Endothelial cell of umbilical vein (primary cell): ENCODE results near the gene TOB1. TPM values are rescaled to one million over a fixed set of nuclear protein-coding genes. Genes with fewer than 3 reads are reported as not detected.

Experiments used
- BruUV-seq: library from RNA; stranded (reverse); fragments of 400-500 nt; replicated peaks from 2 replicates; lab custom pipeline; 2021; lab: Mats Ljungman, UMichigan
- CTCF ChIA-PET: fragments of 300-600, 350-600 bp; sonication (Branson Sonifier 250); formaldehyde crosslinking; loops from one replicate; lab custom pipeline; 2021; ENCODE audit warnings: antibody characterized with exemption, inconsistent platforms; lab: Charles Lee
- POLR2A ChIA-PET: fragments of 300-600, 350-600 bp; sonication (Branson Sonifier 250); formaldehyde crosslinking; loops from one replicate; lab custom pipeline; 2021; ENCODE audit warnings: antibody characterized with exemption, inconsistent platforms; lab: Charles Lee
- DNase-seq: peaks from one replicate; pipeline ENCODE4 v3.0.0-alpha.2; 2011; ENCODE audit warnings: low read depth, low spot score
- FAIRE-seq: peaks from 2 replicates; lab custom pipeline; 2011; peaks lifted over from hg19 to GRCh38; lab: Jason Lieb, UNC
- H2AFZ ChIP-seq: 2 replicates; pipeline ENCODE4 v1.6.0; 2012; ENCODE audit warnings: low read depth, low read length, control low read depth, inconsistent platforms
- H3K27ac ChIP-seq: 2 replicates; pipeline ENCODE4 v1.5.1; 2011; ENCODE audit warnings: low read depth, mild to moderate bottlenecking, control low read depth, low read length, moderate library complexity; ENCODE audit not compliant: insufficient read depth
- H3K27me3 ChIP-seq, 2 experiments: 2 replicates each; pipeline versions ENCODE4 v1.6.0 to v1.6.1; 2011; ENCODE audit warnings: low read length in 2 of 2, mixed read lengths in 1 of 2; ENCODE audit not compliant: control insufficient read depth in 2 of 2, insufficient read depth in 2 of 2
- H3K36me3 ChIP-seq, 2 experiments: 2 replicates in 1 of 2; 3 replicates in 1 of 2; pipeline ENCODE4 v1.5.1; 2011; ENCODE audit warnings: low read length in 2 of 2, mild to moderate bottlenecking in 1 of 2, moderate library complexity in 1 of 2; ENCODE audit not compliant: control insufficient read depth in 2 of 2, insufficient read depth in 2 of 2; ENCODE audit errors: extremely low read depth in 1 of 2
- H3K4me1 ChIP-seq: 3 replicates; pipeline ENCODE4 v1.5.1; 2011; ENCODE audit warnings: mild to moderate bottlenecking, low read length; ENCODE audit not compliant: control insufficient read depth, insufficient read depth; ENCODE audit errors: extremely low read depth
- H3K4me2 ChIP-seq: 2 replicates; pipeline ENCODE4 v1.6.1; 2011; ENCODE audit warnings: low read length, control low read depth, mixed read lengths; ENCODE audit not compliant: insufficient read depth
- H3K4me3 ChIP-seq, 3 experiments: fragments of 200-600 bp in 1 of 3; sonication (generic), shearing (Covaris generic) in 1 of 3; replicated peaks in 1 of 3; 2 replicates each; pipeline ENCODE4 v1.5.1; 2011 to 2016; ENCODE audit warnings: control low read depth in 3 of 3, low read length in 3 of 3, mild to moderate bottlenecking in 2 of 3, inconsistent platforms in 1 of 3, low read depth in 1 of 3, moderate library complexity in 1 of 3; ENCODE audit not compliant: insufficient read depth in 1 of 3
- H3K79me2 ChIP-seq: 2 replicates; pipeline ENCODE4 v1.6.0; 2012; ENCODE audit warnings: low read length, inconsistent platforms; ENCODE audit not compliant: control insufficient read depth, insufficient read depth
- H3K9ac ChIP-seq: replicated peaks from 2 replicates; pipeline ENCODE3; 2011; ENCODE audit warnings: low read length, control low read depth; ENCODE audit not compliant: insufficient read depth; ENCODE audit errors: extremely low read depth
- H3K9me1 ChIP-seq: replicated peaks from 3 replicates; pipeline ENCODE4 v1.6.0; 2011; ENCODE audit warnings: mild to moderate bottlenecking, low read length; ENCODE audit not compliant: control insufficient read depth, insufficient read depth; ENCODE audit errors: extremely low read depth
- H3K9me3 ChIP-seq: replicated peaks from 2 replicates; pipeline ENCODE4 v1.5.1; 2012; ENCODE audit warnings: low read length, inconsistent platforms; ENCODE audit not compliant: control insufficient read depth, insufficient read depth
- H4K20me1 ChIP-seq: replicated peaks from 2 replicates; pipeline ENCODE3; 2011; ENCODE audit warnings: mild to moderate bottlenecking, low read length; ENCODE audit not compliant: control insufficient read depth, insufficient read depth; ENCODE audit errors: extremely low read depth
- EZH2 ChIP-seq: IDR thresholded peaks from 2 replicates; pipeline ENCODE4 v1.6.1; 2012; ENCODE audit warnings: borderline replicate concordance, low read depth, mild to moderate bottlenecking, moderate library complexity, low read length, inconsistent platforms; ENCODE audit not compliant: severe bottlenecking
- FOS ChIP-seq: IDR thresholded peaks from 2 replicates; pipeline ENCODE4 v1.6.1; 2011; ENCODE audit warnings: mild to moderate bottlenecking, low read length, moderate library complexity, borderline replicate concordance; ENCODE audit not compliant: insufficient read depth
- GATA2 ChIP-seq: IDR thresholded peaks from 2 replicates; pipeline ENCODE4 v1.7.0; 2011; ENCODE audit warnings: low read depth, mild to moderate bottlenecking, moderate library complexity, mixed read lengths, low read length; ENCODE audit not compliant: insufficient read length, insufficient read depth
- JUN ChIP-seq: IDR thresholded peaks from 2 replicates; pipeline ENCODE4 v1.6.1; 2011; ENCODE audit warnings: borderline replicate concordance, low read depth; ENCODE audit not compliant: insufficient read length, insufficient read depth
- MYC ChIP-seq: IDR thresholded peaks from one replicate; pipeline ENCODE4 v1.6.1; 2011; ENCODE audit warnings: mild to moderate bottlenecking, low read depth, low read length
- POLR2A ChIP-seq: IDR thresholded peaks from 2 replicates; pipeline ENCODE4 v1.6.1; 2012; ENCODE audit warnings: low read depth, mild to moderate bottlenecking, control low read depth, low read length
- POLR2AphosphoS5 ChIP-seq: IDR thresholded peaks from 2 replicates; pipeline ENCODE4 v1.6.1; 2012; ENCODE audit warnings: low read depth, mild to moderate bottlenecking, control low read depth, low read length, moderate library complexity; ENCODE audit not compliant: insufficient read depth
- dilution Hi-C: fragments of 300-500 bp; cut with MboI; formaldehyde crosslinking; loops from one replicate; pipeline ENCODE4 v1.15.0; 2019; ENCODE audit warnings: low sequenced_read_pairs; ENCODE audit not compliant: extremely low pct_ligation_motif_present
- intact Hi-C: fragments of 100-400 bp; cut with micrococcal nuclease; formaldehyde crosslinking; loops from one replicate; pipeline ENCODE4 v1.10.0; 2022
- polyA plus RNA-seq, 4 experiments: library from polyadenylated mRNA; depleted of rRNA in 3 of 4; stranded (reverse) in 3 of 4; unstranded in 1 of 4; fragments of >200 nt; gene quantifications; 2 replicates each; pipeline versions ENCODE4 v1.2.1 to v1.2.3, GENCODE V29; 2011 to 2012; ENCODE audit warnings: missing spikeins in 1 of 4
- total RNA-seq: library from RNA; stranded (reverse); gene quantifications from 2 replicates; pipeline ENCODE4 v1.2.3, GENCODE V29; 2021
- TF ChIP-seq, protein P1 (sequence below): IDR thresholded peaks from 2 replicates; pipeline ENCODE4 v1.6.1; 2011; ENCODE audit not compliant: insufficient read depth, insufficient read length
- TF ChIP-seq, protein P2 (sequence below), 2 donors: IDR thresholded peaks; 1 replicate in 1 of 2; 2 replicates in 1 of 2; pipeline ENCODE4 v1.5.1; 2011; ENCODE audit warnings: low read length in 2 of 2, mild to moderate bottlenecking in 2 of 2, moderate library complexity in 2 of 2, control low read depth in 1 of 2, inconsistent platforms in 1 of 2, low read depth in 1 of 2; ENCODE audit not compliant: insufficient read depth in 1 of 2; ENCODE audit errors: extremely low read depth in 1 of 2

The TOB1 gene
- total and polyA plus RNA-seq, 2 donors (not counting 3 experiments of a cell fraction or from before 2014, with no cell fraction given): 3.3 to 12.9 TPM

DNA sequence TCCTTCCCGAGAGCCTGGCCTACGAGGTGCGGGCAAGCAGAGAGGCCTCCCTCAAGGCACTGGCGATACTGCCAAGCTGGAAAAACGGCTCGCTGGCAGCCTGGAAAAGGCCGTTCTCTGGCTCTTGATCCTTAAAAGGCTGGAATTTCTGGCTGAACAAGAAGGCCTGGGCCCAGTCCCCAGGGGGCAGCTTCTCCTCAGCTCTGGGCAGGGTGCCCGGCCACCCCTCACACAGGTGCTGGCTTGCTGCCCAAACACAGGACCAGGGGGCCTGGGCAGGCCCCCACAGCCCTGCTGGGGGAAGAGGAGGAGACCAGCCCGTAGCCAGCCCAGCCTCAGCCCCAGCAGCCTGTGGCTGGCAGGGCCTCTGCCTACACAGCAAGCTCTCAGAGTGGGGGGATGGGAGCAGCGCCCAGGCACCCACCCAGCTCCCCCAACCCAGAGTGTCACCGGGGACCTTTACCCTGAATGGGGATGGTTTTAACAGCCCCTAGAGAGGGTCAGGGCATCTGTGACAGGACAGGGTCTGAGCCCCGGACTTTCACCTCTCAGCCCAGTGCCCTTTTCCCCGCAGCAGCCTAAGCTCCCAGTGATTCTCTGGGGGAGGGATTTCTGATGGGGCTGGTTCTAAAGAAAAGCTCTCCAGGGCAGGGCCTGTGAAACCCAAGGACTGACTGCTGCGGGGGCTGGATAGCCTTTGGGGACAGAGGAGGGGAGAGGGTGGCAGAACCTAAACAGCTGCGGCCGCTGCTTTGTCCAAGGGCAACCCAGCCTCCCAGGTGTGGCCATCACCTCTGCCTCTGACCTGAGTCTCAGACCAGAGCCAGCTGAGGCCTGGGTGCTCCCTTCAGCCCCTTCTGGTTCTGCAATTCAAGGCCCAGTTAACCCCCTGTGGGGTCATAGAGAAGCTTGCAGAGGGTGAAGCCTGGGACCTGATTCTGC is 38.6 kb upstream of the TOB1 start:
- intact Hi-C loops: no loop called here
- no TSS peak for BruUV-seq

More for the DNA sequence above, 38.6 kb upstream of the TOB1 start:
- Histone ChIP-seq H3K9me3 (no peaks in the 10 kb centered on the region), H3K4me1 (no peaks in the 10 kb centered on the region), H4K20me1 (no peaks in the 10 kb centered on the region), H3K27me3 (peaks cover 2 to 5% of the 10 kb centered on the region in 2 experiments), H2AFZ (no peak overlapping the region), H3K4me3 (no peak overlapping the region), H3K36me3 (no peaks in the 10 kb centered on the region), H3K9ac (no peak overlapping the region), H3K79me2 (no peaks in the 10 kb centered on the region), H3K4me2 (no peak overlapping the region), H3K9me1 (no peaks in the 10 kb centered on the region), H3K27ac (no peak overlapping the region)
- DNase-seq: no peak
- TF ChIP-seq POLR2AphosphoS5 (no peak), JUN (no peak), FOS (no peak), MYC (no peak), GATA2 (no peak), POLR2A (no peak), EZH2 (no peak)
- TF ChIP-seq, protein P1, sequence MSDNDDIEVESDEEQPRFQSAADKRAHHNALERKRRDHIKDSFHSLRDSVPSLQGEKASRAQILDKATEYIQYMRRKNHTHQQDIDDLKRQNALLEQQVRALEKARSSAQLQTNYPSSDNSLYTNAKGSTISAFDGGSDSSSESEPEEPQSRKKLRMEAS: no peak
- TF ChIP-seq, protein P2, sequence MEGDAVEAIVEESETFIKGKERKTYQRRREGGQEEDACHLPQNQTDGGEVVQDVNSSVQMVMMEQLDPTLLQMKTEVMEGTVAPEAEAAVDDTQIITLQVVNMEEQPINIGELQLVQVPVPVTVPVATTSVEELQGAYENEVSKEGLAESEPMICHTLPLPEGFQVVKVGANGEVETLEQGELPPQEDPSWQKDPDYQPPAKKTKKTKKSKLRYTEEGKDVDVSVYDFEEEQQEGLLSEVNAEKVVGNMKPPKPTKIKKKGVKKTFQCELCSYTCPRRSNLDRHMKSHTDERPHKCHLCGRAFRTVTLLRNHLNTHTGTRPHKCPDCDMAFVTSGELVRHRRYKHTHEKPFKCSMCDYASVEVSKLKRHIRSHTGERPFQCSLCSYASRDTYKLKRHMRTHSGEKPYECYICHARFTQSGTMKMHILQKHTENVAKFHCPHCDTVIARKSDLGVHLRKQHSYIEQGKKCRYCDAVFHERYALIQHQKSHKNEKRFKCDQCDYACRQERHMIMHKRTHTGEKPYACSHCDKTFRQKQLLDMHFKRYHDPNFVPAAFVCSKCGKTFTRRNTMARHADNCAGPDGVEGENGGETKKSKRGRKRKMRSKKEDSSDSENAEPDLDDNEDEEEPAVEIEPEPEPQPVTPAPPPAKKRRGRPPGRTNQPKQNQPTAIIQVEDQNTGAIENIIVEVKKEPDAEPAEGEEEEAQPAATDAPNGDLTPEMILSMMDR (IDR thresholded peaks at IDR 0.05; ENCODE audit: extremely low read depth in 1 of 2, insufficient read depth in 1 of 2, low read depth in 1 of 2, low read length in 2 of 2): no peak
- FAIRE-seq: no peak
- POLR2A ChIA-PET: no interaction called here
- CTCF ChIA-PET: interaction anchor here (1.0 to 1.1 kb wide), 2 partner anchors 53 to 122 kb away, joined by 3 to 4 read pairs; no protein-coding TSS in a partner anchor
- dilution Hi-C loops: no loop called here
